Measurements from ENCODE around the gene OTUB2.

OTUB2 gene

DNA sequence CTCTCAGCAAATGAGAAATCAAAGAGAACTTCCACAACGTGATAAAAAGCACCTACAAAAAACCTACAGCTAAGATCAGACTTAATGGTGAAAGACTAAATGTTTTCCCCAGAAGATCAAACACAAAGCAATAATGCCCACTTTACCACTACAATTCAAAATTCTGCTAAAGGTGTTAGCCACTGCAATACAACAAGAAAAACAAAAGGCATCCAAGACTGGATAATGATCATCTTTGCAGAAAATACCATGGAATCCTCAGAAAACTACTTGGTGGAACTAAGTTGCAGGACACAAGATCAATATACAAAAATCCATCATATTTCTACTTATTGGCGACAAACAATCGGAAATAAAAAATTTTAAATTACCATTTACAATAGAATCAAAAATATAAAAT, 48.4 kb downstream of the OTUB2 start:
- Histone ChIP-seq H3K36me3 (peaks cover 45% of the 10 kb centered on the region), H3K4me3 (ENCODE audit: low read depth, low read length) (no peak overlapping the region), H3K27me3 (ENCODE audit: insufficient read depth, low read depth, severe bottlenecking) (no peaks in the 10 kb centered on the region), H3K27ac (no peak overlapping the region), H3K9me3 (ENCODE audit: severe bottlenecking) (peaks cover 6% of the 10 kb centered on the region)
- TF ChIP-seq, protein P1, sequence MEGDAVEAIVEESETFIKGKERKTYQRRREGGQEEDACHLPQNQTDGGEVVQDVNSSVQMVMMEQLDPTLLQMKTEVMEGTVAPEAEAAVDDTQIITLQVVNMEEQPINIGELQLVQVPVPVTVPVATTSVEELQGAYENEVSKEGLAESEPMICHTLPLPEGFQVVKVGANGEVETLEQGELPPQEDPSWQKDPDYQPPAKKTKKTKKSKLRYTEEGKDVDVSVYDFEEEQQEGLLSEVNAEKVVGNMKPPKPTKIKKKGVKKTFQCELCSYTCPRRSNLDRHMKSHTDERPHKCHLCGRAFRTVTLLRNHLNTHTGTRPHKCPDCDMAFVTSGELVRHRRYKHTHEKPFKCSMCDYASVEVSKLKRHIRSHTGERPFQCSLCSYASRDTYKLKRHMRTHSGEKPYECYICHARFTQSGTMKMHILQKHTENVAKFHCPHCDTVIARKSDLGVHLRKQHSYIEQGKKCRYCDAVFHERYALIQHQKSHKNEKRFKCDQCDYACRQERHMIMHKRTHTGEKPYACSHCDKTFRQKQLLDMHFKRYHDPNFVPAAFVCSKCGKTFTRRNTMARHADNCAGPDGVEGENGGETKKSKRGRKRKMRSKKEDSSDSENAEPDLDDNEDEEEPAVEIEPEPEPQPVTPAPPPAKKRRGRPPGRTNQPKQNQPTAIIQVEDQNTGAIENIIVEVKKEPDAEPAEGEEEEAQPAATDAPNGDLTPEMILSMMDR (IDR thresholded peaks at IDR 0.05; ENCODE audit: low read depth, low read length): no peak
- no peak for DNase-seq

- no peak for DNase-seq
- H3K9me3 ChIP-seq (ENCODE audit: severe bottlenecking): peaks cover 6% of the 10 kb centered on the region
- H3K4me3 ChIP-seq (ENCODE audit: low read depth, low read length): no peak overlapping the region
- no peaks in the 10 kb centered on the region for H3K27me3 ChIP-seq (ENCODE audit: insufficient read depth, low read depth, severe bottlenecking)
- no peak overlapping the region for H3K27ac ChIP-seq
- TF ChIP-seq, protein P1 (IDR thresholded peaks at IDR 0.05; ENCODE audit: low read depth, low read length): no peak
- H3K36me3 ChIP-seq: peaks cover 49% of the 10 kb centered on the region
These were observed 48.9 kb downstream of the OTUB2 start for GRCh38 chr14:94075008-94075407.

DNA sequence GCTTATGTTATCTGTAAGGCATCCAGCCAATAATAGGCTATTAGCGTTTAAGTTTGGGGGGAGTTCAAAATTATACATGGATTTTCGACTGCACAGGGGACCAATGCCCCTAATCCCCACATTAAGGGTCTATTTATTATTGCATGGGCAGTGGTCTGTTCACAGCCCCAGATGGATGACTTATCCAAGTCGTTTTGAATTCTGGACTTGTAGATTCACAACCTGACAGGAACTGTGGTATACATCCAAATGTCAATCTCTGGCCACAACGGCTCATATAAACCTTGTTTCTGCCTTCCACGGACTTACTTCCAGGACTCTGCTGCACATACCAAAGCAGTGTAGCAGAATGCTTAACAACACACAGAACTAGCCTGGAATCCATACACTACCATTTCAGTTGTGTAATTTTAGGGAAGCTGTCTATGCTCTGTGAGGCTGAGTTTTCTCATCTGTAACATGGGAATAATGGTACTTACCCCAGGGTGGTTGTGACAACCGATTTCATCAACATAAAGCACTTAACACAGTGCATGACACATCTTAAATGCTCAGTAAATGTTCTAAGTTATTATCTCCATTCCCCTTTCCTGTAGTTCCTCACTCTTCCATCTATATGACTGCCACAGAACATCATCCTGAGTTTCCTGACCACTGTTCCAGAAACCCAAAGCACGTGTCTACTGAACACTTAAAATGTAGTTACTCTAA, 51.1 kb downstream of the OTUB2 start:
- DNase-seq: no peak
- Histone ChIP-seq H3K4me3 (ENCODE audit: low read depth, low read length) (no peak overlapping the region), H3K9me3 (ENCODE audit: severe bottlenecking) (peaks cover 6% of the 10 kb centered on the region), H3K27me3 (ENCODE audit: insufficient read depth, low read depth, severe bottlenecking) (no peaks in the 10 kb centered on the region), H3K27ac (no peak overlapping the region), H3K36me3 (peaks cover 53% of the 10 kb centered on the region)
- TF ChIP-seq, protein P1 (IDR thresholded peaks at IDR 0.05; ENCODE audit: low read depth, low read length): no peak

GRCh38 chr14:94077823-94078222, 51.7 kb downstream of the OTUB2 start:
- no peak for DNase-seq
- TF ChIP-seq, protein P1 (IDR thresholded peaks at IDR 0.05; ENCODE audit: low read depth, low read length): no peak
- H3K36me3 ChIP-seq: peaks cover 50% of the 10 kb centered on the region

GRCh38 chr14:94079891-94080620, 53.9 kb downstream of the OTUB2 start:
- Histone ChIP-seq H3K36me3 (peaks cover 49% of the 10 kb centered on the region), H3K27ac (peak overlapping the region; percentile 92), H3K27me3 (ENCODE audit: insufficient read depth, low read depth, severe bottlenecking) (no peaks in the 10 kb centered on the region), H3K9me3 (ENCODE audit: severe bottlenecking) (peaks cover 5% of the 10 kb centered on the region), H3K4me3 (ENCODE audit: low read depth, low read length) (peak overlapping the region; percentile 90)
- DNase-seq: peak; percentile 36
- TF ChIP-seq, protein P1 (IDR thresholded peaks at IDR 0.05; ENCODE audit: low read depth, low read length): no peak

More at GRCh38 chr14:94077823-94078222, 51.7 kb downstream of the OTUB2 start:
- H3K9me3 ChIP-seq (ENCODE audit: severe bottlenecking): peaks cover 6% of the 10 kb centered on the region
- H3K27ac ChIP-seq: no peak overlapping the region
- no peaks in the 10 kb centered on the region for H3K27me3 ChIP-seq (ENCODE audit: insufficient read depth, low read depth, severe bottlenecking)
- H3K4me3 ChIP-seq (ENCODE audit: low read depth, low read length): no peak overlapping the region
